Panc1 (cell line): ENCODE results near the gene MAPK14. TPM values are rescaled to one million over a fixed set of nuclear protein-coding genes. Genes with fewer than 3 reads are reported as not detected.

Experiments
- ATAC-seq: fragments of 200-7000 bp; cut with Tn5 transposase; 2 replicates; pipeline ENCODE4 v1.9.1; 2020; ENCODE audit warnings: mild to moderate bottlenecking, moderate library complexity
- BruUV-seq: library from RNA; stranded (reverse); fragments of 400-500 nt; replicated peaks from 2 replicates; lab custom pipeline; 2021; lab: Mats Ljungman, UMichigan
- CTCF ChIA-PET: fragments of 300-600 bp; sonication (Branson Sonifier 250); formaldehyde crosslinking; loops from one replicate; lab custom pipeline; 2022; ENCODE audit warnings: antibody characterized with exemption; lab: Charles Lee
- POLR2A ChIA-PET: fragments of 300-600 bp; sonication (Branson Sonifier 250); formaldehyde crosslinking; loops from one replicate; lab custom pipeline; 2022; ENCODE audit warnings: antibody characterized with exemption; lab: Charles Lee
- DNase-seq: peaks from one replicate; pipeline ENCODE4 v3.0.0-alpha.2; 2010; ENCODE audit warnings: low read depth, low spot score
- H3K27ac ChIP-seq: 2 replicates; pipeline ENCODE4 v1.5.1; 2011; ENCODE audit warnings: mild to moderate bottlenecking, low read length, inconsistent platforms
- H3K27me3 ChIP-seq: fragments of 200-500 bp; sonication (Bioruptor generic); 2 replicates; pipeline ENCODE4 v1.6.0; 2014; ENCODE audit warnings: low read length, inconsistent platforms; ENCODE audit not compliant: control insufficient read depth, insufficient read depth
- H3K36me3 ChIP-seq: fragments of 200-500 bp; sonication (Bioruptor generic); 2 replicates; pipeline ENCODE4 v1.5.1; 2014; ENCODE audit warnings: inconsistent platforms, mild to moderate bottlenecking, low read length, moderate library complexity; ENCODE audit not compliant: control insufficient read depth, insufficient read depth
- H3K4me1 ChIP-seq: 2 replicates; pipeline ENCODE4 v1.5.1; 2011; ENCODE audit warnings: inconsistent platforms, mild to moderate bottlenecking, low read length, moderate library complexity; ENCODE audit not compliant: control insufficient read depth, insufficient read depth
- H3K4me3 ChIP-seq, 2 experiments: 2 replicates each; pipeline ENCODE4 v1.5.1; 2011 to 2012; ENCODE audit warnings: low read depth in 2 of 2, low read length in 2 of 2, mild to moderate bottlenecking in 2 of 2, inconsistent platforms in 1 of 2, moderate library complexity in 1 of 2
- H3K9me3 ChIP-seq: fragments of 200-500 bp; sonication (Bioruptor generic); 2 replicates; pipeline ENCODE4 v1.5.1; 2014; ENCODE audit warnings: low read depth, mild to moderate bottlenecking, inconsistent platforms, low read length, moderate library complexity; ENCODE audit not compliant: control insufficient read depth, insufficient read depth
- POLR2AphosphoS5 ChIP-seq: IDR thresholded peaks from 2 replicates; pipeline ENCODE4 v1.6.1; 2012; ENCODE audit warnings: mild to moderate bottlenecking, low read depth, low read length, moderate library complexity
- REST ChIP-seq, 2 experiments: IDR thresholded peaks; 2 replicates each; pipeline ENCODE4 v1.6.1; 2011 to 2012; ENCODE audit warnings: low read depth in 2 of 2, control low read depth in 1 of 2, low read length in 1 of 2, mild to moderate bottlenecking in 1 of 2, moderate library complexity in 1 of 2; ENCODE audit not compliant: insufficient read depth in 1 of 2
- SIN3A ChIP-seq: IDR thresholded peaks from 2 replicates; pipeline ENCODE4 v1.6.1; 2012; ENCODE audit warnings: low read depth, mild to moderate bottlenecking, low read length, moderate library complexity, borderline replicate concordance; ENCODE audit not compliant: insufficient read depth
- TCF7L2 ChIP-seq: IDR thresholded peaks from 2 replicates; pipeline ENCODE4 v1.6.1; 2011; ENCODE audit warnings: mild to moderate bottlenecking, low read depth, low read length, inconsistent platforms
- in situ Hi-C: cut with HindIII; loops from 2 replicates; pipeline ENCODE4 v1.10.0; 2016; ENCODE audit warnings: low sequenced_read_pairs, low pct_unique_long_range_greater_than_20kb
- intact Hi-C: fragments of 100-400 bp; cut with micrococcal nuclease; formaldehyde crosslinking; loops from one replicate; pipeline ENCODE4 v1.10.0; 2022; ENCODE audit not compliant: unreplicated experiment
- total RNA-seq: library from RNA; stranded (reverse); gene quantifications from one replicate; pipeline ENCODE4 v1.2.1, GENCODE V29; 2021; ENCODE audit not compliant: unreplicated experiment
- TF ChIP-seq, protein P1 (sequence below): fragments of 450-650 bp; IDR thresholded peaks from 2 replicates; pipeline ENCODE4 v1.5.1; 2017; ENCODE audit warnings: mild to moderate bottlenecking

The MAPK14 gene
- total RNA-seq, 1 experiment from 2014 or later: 42.3 TPM

GRCh38 chr6:36147294-36147693 lies 119.7 kb downstream of the MAPK14 start:
- Histone ChIP-seq H3K27me3 (no peaks in the 10 kb centered on the region), H3K9me3 (no peaks in the 10 kb centered on the region; the same call in 1 of the 2 replicates), H3K4me3 (no peak overlapping the region), H3K4me1 (no peaks in the 10 kb centered on the region), H3K27ac (no peak overlapping the region), H3K36me3 (no peaks in the 10 kb centered on the region)
- ChIA-PET POLR2A (no interaction called here), CTCF (no interaction called here)
- no peak for TF ChIP-seq TCF7L2
- no peak for TF ChIP-seq SIN3A
- no peak for TF ChIP-seq POLR2AphosphoS5
- ATAC-seq (no peak), DNase-seq (no peak)
- in situ Hi-C loops: no loop called here
- BruUV-seq: no TSS peak
- intact Hi-C loops: no loop called here

- TF ChIP-seq TCF7L2 (no peak), POLR2AphosphoS5 (no peak), SIN3A (no peak), REST (IDR thresholded peaks at IDR 0.05; ENCODE audit: insufficient read depth in 1 of 2, low read depth in 2 of 2, low read length in 1 of 2) (no peak)
- TF ChIP-seq, protein P1, sequence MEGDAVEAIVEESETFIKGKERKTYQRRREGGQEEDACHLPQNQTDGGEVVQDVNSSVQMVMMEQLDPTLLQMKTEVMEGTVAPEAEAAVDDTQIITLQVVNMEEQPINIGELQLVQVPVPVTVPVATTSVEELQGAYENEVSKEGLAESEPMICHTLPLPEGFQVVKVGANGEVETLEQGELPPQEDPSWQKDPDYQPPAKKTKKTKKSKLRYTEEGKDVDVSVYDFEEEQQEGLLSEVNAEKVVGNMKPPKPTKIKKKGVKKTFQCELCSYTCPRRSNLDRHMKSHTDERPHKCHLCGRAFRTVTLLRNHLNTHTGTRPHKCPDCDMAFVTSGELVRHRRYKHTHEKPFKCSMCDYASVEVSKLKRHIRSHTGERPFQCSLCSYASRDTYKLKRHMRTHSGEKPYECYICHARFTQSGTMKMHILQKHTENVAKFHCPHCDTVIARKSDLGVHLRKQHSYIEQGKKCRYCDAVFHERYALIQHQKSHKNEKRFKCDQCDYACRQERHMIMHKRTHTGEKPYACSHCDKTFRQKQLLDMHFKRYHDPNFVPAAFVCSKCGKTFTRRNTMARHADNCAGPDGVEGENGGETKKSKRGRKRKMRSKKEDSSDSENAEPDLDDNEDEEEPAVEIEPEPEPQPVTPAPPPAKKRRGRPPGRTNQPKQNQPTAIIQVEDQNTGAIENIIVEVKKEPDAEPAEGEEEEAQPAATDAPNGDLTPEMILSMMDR: no peak
- ATAC-seq (no peak), DNase-seq (no peak)
- intact Hi-C loops: no loop called here
- no peaks in the 10 kb centered on the region for H3K36me3 ChIP-seq
- in situ Hi-C loops: no loop called here
- BruUV-seq: no TSS peak
- no peaks in the 10 kb centered on the region for H3K27me3 ChIP-seq
- no peaks in the 10 kb centered on the region for H3K4me1 ChIP-seq
- no peaks in the 10 kb centered on the region; the same call in 1 of the 2 replicates for H3K9me3 ChIP-seq
- H3K4me3 ChIP-seq: no peak overlapping the region
- CTCF ChIA-PET: no interaction called here
- no peak overlapping the region for H3K27ac ChIP-seq
- POLR2A ChIA-PET: no interaction called here
Observed at GRCh38 chr6:36149476-36149875, 121.9 kb downstream of the MAPK14 start.

- ATAC-seq (no peak), DNase-seq (no peak)
- ChIA-PET POLR2A (no interaction called here), CTCF (interaction anchor here (0.9 kb wide), 1 partner anchor 28 kb away, joined by 3 read pairs; no protein-coding TSS in a partner anchor)
- TF ChIP-seq REST (IDR thresholded peaks at IDR 0.05; ENCODE audit: insufficient read depth in 1 of 2, low read depth in 2 of 2, low read length in 1 of 2): no peak
- TF ChIP-seq, protein P1: no peak
- no peak for TF ChIP-seq TCF7L2
- TF ChIP-seq SIN3A: no peak
- no peak for TF ChIP-seq POLR2AphosphoS5
- Histone ChIP-seq H3K9me3 (no peaks in the 10 kb centered on the region; the same call in 1 of the 2 replicates), H3K4me1 (no peaks in the 10 kb centered on the region), H3K36me3 (no peaks in the 10 kb centered on the region), H3K27me3 (no peaks in the 10 kb centered on the region), H3K4me3 (no peak overlapping the region), H3K27ac (no peak overlapping the region)
- BruUV-seq: no TSS peak
- intact Hi-C loops: no loop called here
- in situ Hi-C loops: no loop called here
Observed at GRCh38 chr6:36150283-36150682, 122.7 kb downstream of the MAPK14 start.
